Vagina (tissue), 2 donors: ENCODE results near the gene RAD54L2. TPM values are rescaled to one million over a fixed set of nuclear protein-coding genes. Genes with fewer than 3 reads are reported as not detected.

Experiments
- DNase-seq, 2 donors: peaks; one replicate each; pipeline ENCODE4 v3.0.0-alpha.2; 2017; ENCODE audit errors: extremely low spot score in 2 of 2
- H3K27ac ChIP-seq: fragments of 200-600 bp; sonication (generic); one replicate; pipeline ENCODE4 v1.5.1; 2019
- H3K27me3 ChIP-seq: fragments of 200-600 bp; sonication (generic); one replicate; pipeline ENCODE4 v1.5.1; 2019
- H3K36me3 ChIP-seq, 2 donors: fragments of 200-600 bp; sonication (generic); one replicate each; pipeline ENCODE4 v1.5.1; 2017 to 2019
- H3K4me1 ChIP-seq: fragments of 200-600 bp; sonication (generic); one replicate; pipeline ENCODE4 v1.5.1; 2019
- H3K4me3 ChIP-seq, 2 donors: fragments of 200-600 bp; sonication (generic); 1 replicate in 1 of 2; 2 replicates in 1 of 2; pipeline ENCODE4 v1.5.1; 2016 to 2019
- H3K9me3 ChIP-seq: fragments of 200-600 bp; sonication (generic); one replicate; pipeline ENCODE4 v1.5.1; 2019
- POLR2A ChIP-seq, 2 donors: fragments of 450-650 bp; IDR thresholded peaks; one replicate each; pipeline ENCODE4 v1.6.1; 2017; ENCODE audit warnings: antibody characterized with exemption in 2 of 2, mild to moderate bottlenecking in 2 of 2, moderate library complexity in 2 of 2
- POLR2AphosphoS5 ChIP-seq, 2 donors: sonication (generic); formaldehyde crosslinking; IDR thresholded peaks; one replicate each; pipeline ENCODE4 v1.9.0; 2017; ENCODE audit warnings: antibody characterized with exemption in 2 of 2, mild to moderate bottlenecking in 2 of 2, low read depth in 1 of 2; ENCODE audit not compliant: insufficient read depth in 1 of 2
- intact Hi-C: fragments of 100-400 bp; cut with DNase I; formaldehyde crosslinking; loops from one replicate; pipeline ENCODE4 v1.15.1; 2023
- total RNA-seq: library from RNA; depleted of rRNA; stranded (reverse); fragments of >200 nt; gene quantifications from one replicate; pipeline ENCODE4 v1.2.3, GENCODE V29; 2016
- TF ChIP-seq, protein P1 (sequence below), 3 experiments: fragments of 450-650 bp in 2 of 3; fragments of 200-600 bp in 1 of 3; sonication (generic) in 1 of 3; IDR thresholded peaks; one replicate each; pipeline ENCODE4 v1.5.1; 2017 to 2019; ENCODE audit warnings: antibody characterized with exemption in 3 of 3, mild to moderate bottlenecking in 2 of 3, moderate library complexity in 2 of 3

Gene RAD54L2, protein sequence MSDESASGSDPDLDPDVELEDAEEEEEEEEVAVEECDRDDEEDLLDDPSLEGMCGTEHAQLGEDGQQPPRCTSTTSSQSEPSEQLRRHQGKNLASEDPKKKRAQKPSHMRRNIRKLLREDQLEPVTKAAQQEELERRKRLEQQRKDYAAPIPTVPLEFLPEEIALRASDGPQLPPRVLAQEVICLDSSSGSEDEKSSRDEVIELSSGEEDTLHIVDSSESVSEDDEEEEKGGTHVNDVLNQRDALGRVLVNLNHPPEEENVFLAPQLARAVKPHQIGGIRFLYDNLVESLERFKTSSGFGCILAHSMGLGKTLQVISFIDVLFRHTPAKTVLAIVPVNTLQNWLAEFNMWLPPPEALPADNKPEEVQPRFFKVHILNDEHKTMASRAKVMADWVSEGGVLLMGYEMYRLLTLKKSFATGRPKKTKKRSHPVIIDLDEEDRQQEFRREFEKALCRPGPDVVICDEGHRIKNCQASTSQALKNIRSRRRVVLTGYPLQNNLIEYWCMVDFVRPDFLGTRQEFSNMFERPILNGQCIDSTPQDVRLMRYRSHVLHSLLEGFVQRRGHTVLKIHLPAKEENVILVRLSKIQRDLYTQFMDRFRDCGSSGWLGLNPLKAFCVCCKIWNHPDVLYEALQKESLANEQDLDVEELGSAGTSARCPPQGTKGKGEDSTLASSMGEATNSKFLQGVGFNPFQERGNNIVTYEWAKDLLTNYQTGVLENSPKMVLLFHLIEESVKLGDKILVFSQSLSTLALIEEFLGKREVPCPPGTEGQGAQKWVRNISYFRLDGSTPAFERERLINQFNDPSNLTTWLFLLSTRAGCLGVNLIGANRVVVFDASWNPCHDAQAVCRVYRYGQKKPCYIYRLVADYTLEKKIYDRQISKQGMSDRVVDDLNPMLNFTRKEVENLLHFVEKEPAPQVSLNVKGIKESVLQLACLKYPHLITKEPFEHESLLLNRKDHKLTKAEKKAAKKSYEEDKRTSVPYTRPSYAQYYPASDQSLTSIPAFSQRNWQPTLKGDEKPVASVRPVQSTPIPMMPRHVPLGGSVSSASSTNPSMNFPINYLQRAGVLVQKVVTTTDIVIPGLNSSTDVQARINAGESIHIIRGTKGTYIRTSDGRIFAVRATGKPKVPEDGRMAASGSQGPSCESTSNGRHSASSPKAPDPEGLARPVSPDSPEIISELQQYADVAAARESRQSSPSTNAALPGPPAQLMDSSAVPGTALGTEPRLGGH (N-terminal part only)
- total RNA-seq: 24.3 TPM

DNA sequence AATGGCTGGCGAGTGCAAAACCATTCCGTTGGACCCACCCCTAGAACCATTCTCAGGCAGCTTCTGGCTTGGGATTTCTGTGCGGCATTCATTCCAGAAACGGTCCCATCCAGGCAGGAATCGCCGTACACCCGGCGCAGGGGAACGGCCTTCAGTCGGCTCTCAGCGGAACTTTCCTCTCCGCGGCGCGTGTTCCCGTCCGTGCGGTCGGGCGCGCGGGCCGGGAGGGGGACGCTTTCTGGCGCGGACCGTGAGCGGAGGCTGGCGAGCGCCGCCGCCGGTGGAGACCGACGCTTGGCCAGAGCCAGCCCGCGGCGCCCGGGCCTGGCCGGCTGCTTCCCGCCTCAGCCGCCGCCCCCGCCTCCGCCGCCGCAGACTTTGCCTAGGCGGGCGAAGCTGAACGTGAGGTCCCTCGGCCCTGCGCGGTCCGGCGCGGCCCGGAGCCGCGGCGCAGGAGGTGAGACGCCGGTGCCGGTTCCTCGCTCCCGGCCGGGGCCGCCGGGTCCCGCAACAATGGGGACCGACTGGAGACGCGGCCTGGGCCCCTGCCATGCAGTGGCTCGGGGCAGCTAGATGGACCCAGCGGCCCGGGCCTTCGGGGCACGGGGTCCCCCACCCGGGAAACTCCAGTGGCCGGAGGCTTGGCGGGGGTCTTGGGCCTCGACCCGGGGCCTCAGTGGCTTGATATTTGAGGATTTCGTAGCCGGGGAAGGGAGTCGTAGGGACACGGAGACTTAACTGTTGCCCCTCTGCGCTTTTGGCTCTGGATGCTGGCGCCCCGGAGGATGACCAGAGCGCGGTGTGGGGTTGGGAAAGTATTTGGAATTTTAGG lies at the start of gene RAD54L2:
Gene RAD54L2 (plus strand): TSS at position 261 of the 832 bp plus-strand sequence. CDS start 51,702 bp downstream, outside the sequence.
- no peak for DNase-seq
- H3K36me3 ChIP-seq: peaks cover 0 to 5% of the 10 kb centered on the region in 2 donors
- intact Hi-C loops: no loop called here
- peak within 1 kb of the TSS; percentile 92 for H3K27ac ChIP-seq
- peak within 1 kb of the TSS; percentile 88 to 91 for H3K4me3 ChIP-seq
- H3K27me3 ChIP-seq: no peaks in the 10 kb centered on the region
- TF ChIP-seq POLR2AphosphoS5 (IDR thresholded peaks at IDR 0.05; ENCODE audit: insufficient read depth in 1 of 2, low read depth in 1 of 2): peak; percentile 21 to 58
- TF ChIP-seq POLR2A (IDR thresholded peaks at IDR 0.05): no peak
- peaks cover 25% of the 10 kb centered on the region for H3K4me1 ChIP-seq
- H3K9me3 ChIP-seq: no peaks in the 10 kb centered on the region

DNA sequence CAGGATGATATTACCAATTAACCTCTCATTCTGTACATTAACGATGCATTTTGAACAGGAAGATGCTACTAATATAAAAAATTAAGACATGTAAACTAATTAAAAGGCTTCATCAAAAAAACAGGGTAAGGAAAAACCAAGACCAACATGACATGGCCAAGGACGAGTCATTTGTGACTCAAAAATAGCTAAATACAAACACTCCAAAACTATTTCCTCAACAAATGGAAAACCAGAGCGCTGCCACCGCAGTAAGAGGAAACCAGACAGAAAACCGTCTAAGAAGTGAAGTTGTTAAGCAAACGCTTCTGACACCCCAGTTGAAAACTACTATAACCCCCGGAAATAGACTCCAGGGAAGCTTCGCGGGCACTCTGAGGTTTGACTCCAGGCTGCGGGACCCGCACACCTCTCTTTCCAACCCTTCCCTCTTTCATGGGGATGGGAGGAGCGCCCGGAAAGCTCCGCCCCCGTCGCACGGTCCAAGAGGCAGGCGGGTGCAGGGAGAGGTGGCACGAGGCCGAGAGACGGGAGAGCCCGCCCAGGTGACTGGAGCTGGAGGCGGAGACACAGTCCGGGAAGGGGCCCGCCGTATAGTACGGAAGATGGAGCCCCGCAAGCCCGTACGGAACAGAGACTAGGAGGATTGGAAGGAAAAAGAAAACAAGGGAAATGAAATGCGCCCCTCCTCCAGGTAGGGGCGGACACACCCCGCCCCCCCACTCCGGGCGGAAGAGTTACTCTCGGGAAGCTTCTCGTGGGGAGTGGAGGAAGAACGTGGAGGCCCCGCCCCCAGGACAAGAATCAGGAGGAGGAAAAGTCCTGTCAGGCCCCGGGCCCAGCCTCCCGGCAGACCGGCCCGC lies 39.4 kb upstream of the RAD54L2 start:
- no peaks in the 10 kb centered on the region for H3K36me3 ChIP-seq
- DNase-seq: peak in 1 of 2 donors; percentile 97
- intact Hi-C loops: no loop called here
- H3K27me3 ChIP-seq: no peaks in the 10 kb centered on the region
- peak overlapping the region; percentile 97 for H3K27ac ChIP-seq
- peak overlapping the region; percentile 84 to 90 for H3K4me3 ChIP-seq
- no peaks in the 10 kb centered on the region for H3K9me3 ChIP-seq
- TF ChIP-seq, protein P1, sequence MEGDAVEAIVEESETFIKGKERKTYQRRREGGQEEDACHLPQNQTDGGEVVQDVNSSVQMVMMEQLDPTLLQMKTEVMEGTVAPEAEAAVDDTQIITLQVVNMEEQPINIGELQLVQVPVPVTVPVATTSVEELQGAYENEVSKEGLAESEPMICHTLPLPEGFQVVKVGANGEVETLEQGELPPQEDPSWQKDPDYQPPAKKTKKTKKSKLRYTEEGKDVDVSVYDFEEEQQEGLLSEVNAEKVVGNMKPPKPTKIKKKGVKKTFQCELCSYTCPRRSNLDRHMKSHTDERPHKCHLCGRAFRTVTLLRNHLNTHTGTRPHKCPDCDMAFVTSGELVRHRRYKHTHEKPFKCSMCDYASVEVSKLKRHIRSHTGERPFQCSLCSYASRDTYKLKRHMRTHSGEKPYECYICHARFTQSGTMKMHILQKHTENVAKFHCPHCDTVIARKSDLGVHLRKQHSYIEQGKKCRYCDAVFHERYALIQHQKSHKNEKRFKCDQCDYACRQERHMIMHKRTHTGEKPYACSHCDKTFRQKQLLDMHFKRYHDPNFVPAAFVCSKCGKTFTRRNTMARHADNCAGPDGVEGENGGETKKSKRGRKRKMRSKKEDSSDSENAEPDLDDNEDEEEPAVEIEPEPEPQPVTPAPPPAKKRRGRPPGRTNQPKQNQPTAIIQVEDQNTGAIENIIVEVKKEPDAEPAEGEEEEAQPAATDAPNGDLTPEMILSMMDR (IDR thresholded peaks at IDR 0.05): peak in 1 of 3 experiments; percentile 21
- peak; percentile 83 to 87 for TF ChIP-seq POLR2AphosphoS5 (IDR thresholded peaks at IDR 0.05; ENCODE audit: insufficient read depth in 1 of 2, low read depth in 1 of 2)
- no peak for TF ChIP-seq POLR2A (IDR thresholded peaks at IDR 0.05)
- H3K4me1 ChIP-seq: peaks cover 8% of the 10 kb centered on the region

DNA sequence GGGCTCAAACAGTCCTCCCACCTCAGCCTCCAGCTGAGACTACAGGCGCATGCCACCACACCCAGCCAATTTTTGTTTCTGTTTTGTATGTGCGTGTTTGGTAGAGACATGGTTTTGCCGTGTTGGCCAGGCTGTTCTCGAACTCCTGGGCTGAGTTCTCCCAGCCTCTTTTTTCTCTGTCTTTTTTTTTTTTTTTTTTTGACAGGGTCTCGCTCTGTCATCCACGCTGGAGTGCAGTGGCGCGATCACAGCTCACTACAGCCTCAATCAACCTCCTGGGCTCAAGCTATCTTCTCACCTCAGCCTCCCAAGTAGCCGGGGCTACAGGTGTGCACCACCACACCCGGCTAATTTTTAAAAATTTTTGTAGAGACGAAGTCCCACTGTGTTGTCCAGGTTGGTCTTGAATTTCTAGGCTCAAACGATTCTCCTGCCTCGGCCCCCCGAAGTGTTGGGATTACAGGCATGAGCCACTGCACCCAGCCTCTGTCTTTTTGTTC lies 37.8 kb upstream of the RAD54L2 start:
- Histone ChIP-seq H3K4me1 (peaks cover 8% of the 10 kb centered on the region), H3K9me3 (no peaks in the 10 kb centered on the region), H3K36me3 (no peaks in the 10 kb centered on the region), H3K4me3 (peak overlapping the region in 1 of 2 donors; percentile 84), H3K27me3 (no peaks in the 10 kb centered on the region), H3K27ac (peak overlapping the region; percentile 97)
- TF ChIP-seq POLR2A (IDR thresholded peaks at IDR 0.05): no peak
- TF ChIP-seq POLR2AphosphoS5 (IDR thresholded peaks at IDR 0.05; ENCODE audit: insufficient read depth in 1 of 2, low read depth in 1 of 2): no peak
- TF ChIP-seq, protein P1 (IDR thresholded peaks at IDR 0.05): no peak
- no peak for DNase-seq
- intact Hi-C loops: loop anchor here (5.0 kb wide), 2 partner anchors 172 to 187 kb away; partner anchors contain the start of gene TEX264

DNA sequence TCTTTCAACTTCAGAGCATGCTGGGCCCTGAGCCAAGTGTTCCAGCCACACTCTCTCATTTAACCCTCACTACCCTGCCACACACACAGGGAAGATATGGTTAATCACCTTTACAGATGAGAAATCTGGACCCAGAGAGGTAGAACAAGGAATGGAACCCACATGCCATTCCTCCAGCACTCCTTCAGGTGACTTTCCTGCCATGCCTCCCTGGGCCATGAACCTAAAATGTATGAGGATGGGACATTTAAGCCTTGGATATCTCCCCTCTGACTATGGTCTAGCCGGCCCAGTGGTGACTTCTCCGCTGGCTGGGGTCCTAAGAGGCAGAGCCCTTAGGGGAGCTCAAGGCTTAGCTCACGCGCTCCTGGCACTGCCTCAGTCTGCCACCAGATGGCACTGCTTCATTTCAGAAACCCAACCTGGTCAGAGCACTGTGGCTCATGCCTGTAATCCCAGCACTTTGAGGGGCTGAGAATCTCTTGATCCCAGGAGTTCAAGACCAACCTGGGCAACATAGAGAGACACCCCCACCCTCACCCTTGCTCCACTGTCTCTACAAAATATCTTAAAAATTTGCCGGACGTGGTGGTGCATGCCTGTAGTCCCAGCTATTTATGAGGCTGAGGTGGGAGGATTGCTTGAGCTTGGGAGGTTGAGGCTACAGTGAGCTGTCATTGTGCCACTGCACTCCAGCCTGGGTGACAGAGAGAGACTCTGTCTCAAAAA lies 36.5 kb upstream of the RAD54L2 start:
- H3K4me3 ChIP-seq: no peak overlapping the region

More for the DNA sequence above, 36.5 kb upstream of the RAD54L2 start:
- intact Hi-C loops: loop anchor here (5.0 kb wide), 2 partner anchors 170 to 185 kb away; partner anchors contain the start of gene TEX264
- no peak for DNase-seq
- TF ChIP-seq POLR2AphosphoS5 (IDR thresholded peaks at IDR 0.05; ENCODE audit: insufficient read depth in 1 of 2, low read depth in 1 of 2): no peak
- no peak for TF ChIP-seq POLR2A (IDR thresholded peaks at IDR 0.05)
- TF ChIP-seq, protein P1 (IDR thresholded peaks at IDR 0.05): peak; percentile 93 to 94 (median 94)
- Histone ChIP-seq H3K9me3 (no peaks in the 10 kb centered on the region), H3K4me1 (peaks cover 8% of the 10 kb centered on the region), H3K36me3 (no peaks in the 10 kb centered on the region), H3K27ac (no peak overlapping the region), H3K27me3 (no peaks in the 10 kb centered on the region)
